GM18519 (cell line): ENCODE data around the gene ASIC2.

Experiments used
- ATAC-seq: cut with Tn5 transposase; IDR thresholded peaks from one replicate; pipeline ENCODE4 v1.9.1; 2021; ENCODE audit warnings: mild to moderate bottlenecking, moderate library complexity; ENCODE audit not compliant: unreplicated experiment, low FRiP score

The ASIC2 gene

DNA sequence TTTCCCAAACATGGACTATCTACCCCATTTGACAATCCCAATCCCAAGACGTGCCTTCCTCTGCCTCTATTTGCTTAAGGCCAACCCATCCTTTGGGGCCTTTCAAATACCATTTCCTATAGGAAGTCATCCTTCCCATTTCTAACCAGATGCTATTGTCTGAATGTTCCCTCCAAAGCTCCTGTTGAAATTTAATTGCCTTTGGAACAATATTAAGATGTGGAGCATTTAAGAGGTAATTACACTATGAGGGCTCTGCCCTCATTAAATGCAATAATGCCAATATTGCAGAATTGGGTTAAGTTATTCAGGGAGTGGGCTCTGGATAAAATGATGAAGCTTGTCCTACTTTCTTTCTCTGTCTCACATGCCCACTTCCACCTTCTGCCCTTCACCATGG lies 125.4 kb downstream of the ASIC2 start:
- ATAC-seq: no peak

DNA sequence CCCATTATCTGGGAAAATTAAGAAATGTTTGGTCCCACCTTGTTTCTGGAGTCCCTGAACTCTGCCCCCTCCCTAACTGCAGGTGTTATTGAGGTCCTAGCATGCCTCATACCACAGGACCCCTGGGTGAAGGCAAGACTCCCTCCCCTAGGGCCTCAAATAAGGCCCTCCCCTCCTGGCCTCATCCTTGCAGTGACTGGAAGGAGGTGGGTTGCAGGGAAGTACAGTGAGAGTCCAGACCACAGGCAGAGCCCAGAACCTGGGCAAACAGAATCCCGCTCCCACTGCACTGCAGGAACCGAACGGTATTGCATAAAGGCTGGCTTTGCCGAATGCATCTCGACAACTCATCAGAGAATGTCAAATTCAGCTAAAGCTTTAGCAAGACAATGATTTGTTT lies 126.6 kb downstream of the ASIC2 start:
- ATAC-seq: no peak

DNA sequence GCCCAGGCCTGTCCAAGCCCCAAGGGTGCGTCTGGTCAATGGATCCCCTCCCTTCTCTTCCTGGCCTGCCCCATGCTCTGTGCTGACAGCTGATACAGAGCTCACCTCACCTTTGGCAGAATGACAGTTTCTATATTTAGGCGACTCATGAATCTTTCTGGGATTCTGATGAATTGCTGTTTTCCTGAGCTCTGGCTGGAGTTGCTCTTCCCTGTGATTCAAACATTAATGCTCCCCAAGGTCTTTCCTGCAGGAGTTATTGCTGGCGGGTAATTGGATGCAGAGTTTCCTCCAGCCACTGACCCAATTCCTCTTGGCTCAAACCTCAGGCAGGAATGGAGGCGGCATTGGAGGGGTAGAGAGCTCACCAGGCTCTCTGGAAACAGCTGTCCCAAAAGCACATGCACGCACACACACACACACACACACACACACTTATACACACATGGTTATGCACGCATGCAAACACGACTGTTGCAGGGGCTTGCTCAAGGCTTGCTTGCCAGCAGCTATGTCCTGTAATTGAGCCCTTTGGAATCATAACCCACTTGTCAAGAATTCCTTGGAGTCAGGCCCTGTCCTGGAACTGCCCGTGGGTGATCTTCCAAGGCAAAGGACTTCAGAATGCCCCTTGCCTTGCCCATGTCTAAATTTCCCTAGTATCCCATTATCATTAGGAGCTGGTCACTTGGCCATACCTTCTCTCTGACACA lies 128.8 kb downstream of the ASIC2 start:
- ATAC-seq: no peak

DNA sequence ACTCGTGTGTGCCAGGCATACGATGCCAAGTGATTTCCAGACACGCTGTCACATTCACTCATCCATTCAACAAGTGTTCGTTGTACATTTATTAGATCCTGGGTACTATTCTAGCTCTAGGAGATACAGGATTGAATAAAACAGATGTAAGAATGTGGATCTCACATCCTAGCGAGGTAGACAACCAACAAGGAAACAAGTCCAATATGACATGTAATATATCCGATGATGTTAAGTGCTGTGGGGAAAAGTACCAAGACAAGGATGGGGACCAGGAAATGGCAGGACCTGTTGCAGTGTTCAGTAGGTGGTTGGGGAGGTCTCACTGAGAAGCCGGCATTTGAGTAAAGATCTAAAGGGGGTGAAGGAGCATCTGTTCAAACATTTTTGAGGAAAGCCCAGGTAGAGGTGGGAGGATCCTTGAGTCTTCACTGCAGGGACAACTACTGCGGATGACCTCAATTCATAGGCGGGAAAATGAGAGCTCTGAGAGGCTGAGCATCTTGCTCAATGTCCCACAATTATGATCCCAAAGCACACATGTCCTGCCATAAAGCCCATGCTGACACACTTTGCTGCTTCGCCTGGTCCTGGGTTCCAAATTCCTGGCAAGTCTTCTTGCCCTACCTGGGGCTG lies 129.4 kb downstream of the ASIC2 start:
- no peak for ATAC-seq

DNA sequence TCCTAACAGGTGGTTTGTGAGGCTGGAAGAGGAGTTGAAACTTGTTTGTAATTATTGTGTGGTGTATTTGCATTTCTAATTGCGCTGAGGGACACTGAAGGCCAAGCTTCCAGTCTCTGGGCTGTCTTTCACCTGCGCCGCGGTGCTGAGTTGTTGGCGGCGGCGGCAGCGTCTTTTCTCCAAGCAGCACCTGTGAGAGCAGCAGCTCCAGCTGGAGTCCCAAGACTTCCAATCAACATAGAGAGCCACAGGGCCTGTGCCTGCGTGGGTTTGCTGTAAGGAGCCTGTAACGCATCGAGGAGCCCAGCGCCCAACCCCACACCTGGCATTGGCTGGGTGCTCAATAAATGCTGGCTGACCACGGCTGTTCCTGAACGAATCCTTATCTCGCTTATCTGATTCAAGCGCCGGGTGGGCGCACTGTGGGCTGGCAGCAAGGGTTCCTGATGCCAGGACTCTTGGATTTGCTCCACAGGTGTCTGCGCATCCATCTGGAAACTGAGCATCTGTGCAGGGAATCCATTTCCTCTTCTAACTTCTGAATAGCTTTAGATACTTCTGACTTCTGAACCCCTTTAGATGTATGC lies 138.1 kb downstream of the ASIC2 start:
- no peak for ATAC-seq

DNA sequence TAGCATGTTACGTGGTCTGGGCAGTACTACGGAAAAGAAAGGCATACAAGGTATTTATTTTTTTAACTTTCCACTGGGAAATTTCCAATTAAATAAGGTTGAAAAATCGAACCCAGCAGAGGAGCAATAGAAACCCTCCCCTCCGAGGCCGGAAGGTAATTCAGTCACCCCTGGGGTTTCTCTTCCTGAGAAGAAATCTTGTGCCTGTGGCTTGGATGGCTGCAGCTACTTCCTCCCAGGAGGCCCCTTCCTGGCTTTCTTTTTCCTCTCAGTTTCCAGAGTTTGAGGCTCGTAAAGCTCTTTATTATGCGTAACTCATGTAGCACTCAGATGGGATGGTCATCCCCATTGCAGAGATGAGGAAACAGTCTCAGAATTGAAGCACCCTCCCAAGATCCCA lies 140.3 kb downstream of the ASIC2 start:
- ATAC-seq: no peak

DNA sequence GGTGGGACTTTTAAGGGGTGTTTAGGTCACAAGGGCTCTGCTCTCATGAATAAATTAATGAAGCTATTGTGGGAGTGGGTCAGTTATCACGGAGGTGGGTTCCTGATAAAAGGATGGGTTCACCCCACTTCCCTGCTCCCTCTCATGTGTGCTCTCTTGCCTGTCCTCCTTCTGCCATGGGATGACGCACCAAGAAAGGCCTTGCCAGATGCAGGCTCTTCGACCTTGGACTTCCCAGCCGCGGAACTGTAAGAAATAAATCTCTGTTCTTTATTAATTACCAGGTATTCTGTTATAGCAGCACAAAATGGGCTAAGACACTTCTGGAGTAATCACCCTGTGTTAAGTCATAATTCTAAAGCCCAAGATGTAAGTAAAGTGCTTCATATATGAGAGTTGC lies 141.5 kb downstream of the ASIC2 start:
- ATAC-seq: no peak

DNA sequence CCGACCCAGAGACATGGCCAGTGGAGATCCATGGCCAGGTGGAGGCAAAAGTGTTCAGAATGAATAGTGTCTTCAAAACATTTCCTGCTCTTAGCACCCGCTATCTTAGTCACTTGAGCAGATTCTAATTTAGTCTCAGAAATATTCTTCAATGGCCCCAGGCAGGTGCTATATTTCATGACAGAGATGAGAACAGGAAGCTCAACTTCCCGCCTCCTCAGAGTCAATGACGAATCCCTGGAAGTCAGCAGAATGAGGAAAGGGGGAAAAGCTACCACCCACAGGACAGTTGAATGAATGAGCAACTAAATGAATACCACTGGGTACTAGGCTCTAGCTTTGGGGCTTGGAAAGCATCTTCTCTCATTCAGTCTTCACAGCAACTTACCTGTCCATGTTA lies 147.2 kb downstream of the ASIC2 start:
- ATAC-seq: no peak

DNA sequence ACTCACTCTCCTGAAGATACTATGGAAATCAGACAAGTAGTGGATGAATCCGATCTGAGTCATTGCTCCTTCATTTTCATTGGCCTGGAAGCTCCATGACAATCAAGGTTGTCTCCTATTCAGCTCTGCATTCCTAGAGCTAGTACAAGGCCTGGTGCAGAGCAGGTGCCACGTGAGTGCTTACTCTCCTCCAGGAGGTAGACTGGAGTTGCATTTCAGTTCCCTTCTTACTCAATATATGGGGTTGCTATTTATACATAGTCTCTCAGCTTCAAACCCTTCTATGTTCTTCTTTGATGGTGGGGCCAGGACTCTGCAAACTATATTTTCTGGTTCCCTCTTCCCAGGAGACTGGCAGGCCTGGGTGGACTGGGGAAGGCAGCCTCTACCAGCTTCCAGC lies 148.3 kb downstream of the ASIC2 start:
- ATAC-seq: no peak

DNA sequence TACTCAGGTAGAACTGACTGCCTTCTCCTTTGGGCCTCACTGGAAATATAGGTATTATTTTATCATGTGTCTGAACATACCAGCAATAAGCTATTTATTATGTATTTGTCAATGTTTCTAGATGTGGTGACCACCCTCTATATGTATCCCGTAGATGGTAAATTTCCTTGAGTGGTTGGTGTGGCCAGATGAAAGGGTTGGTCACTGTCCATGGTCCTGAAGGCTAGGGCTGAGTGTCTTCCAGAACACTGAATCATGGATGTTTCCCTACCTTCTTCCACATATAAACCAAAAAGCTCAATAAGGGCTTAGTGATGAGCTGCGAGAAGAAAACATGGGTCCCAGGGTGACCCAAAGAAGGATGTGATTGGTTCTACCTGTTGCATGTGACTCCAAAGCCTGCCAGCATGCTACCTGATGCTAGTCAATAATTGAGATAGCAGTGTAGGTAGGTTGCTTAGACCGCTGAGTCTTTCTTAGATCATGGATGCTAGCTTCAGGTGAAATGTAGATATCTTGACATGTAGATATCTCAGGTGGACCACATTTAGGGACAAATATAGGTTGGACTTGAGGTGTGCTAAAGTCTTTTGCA lies 150.3 kb downstream of the ASIC2 start:
- ATAC-seq: no peak

DNA sequence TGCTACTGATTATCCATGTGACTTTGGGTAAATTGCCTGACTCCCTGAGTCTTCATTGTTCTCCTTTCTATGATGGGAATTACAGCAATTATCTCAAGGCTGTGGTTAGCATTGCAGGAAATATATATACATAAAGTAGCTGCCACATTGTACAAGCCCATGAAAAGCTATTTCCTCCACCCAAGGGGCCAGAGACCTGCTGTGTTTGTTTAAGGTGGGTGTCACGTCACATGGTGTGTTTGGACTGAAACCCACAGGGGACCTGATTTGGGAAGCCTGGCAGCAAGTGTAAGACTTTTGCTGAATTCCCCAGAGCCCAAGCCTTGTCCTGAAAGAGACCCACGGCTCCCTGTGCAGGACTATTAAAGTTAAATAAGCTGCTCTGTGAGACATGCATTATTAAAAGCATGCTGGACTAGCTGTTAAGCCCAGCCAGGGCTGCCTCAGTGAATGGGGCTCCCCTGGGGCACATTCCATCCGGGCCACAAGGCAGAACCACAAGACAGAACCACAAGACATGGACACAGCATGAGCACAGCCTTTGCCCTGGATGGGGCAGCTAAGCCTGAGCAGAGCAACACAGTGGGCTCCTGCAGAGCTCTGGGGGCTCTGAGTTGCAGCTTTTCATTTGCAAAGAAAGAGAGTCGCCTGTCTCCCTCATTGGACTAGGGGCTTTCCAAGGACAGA lies 152.5 kb downstream of the ASIC2 start:
- ATAC-seq: no peak

DNA sequence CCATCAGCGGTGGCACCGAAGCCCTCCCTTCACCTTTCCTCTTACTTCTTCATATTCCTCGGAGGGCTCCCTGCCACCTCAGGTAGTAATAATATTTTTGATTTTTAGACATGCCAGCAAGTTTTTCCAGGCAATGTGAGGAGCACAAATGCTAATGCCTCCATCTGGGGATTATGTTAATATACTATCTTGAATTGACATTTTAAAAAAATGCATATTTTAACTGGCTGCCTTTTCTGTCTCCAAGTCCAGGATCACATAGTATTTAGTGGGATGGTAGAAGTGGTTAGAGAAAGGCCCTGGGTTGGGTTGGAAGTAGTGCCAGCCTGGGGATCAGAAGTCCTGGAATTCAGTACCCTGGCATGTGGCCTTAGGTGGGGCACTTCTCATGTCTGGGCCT lies 154.5 kb downstream of the ASIC2 start:
- no peak for ATAC-seq

DNA sequence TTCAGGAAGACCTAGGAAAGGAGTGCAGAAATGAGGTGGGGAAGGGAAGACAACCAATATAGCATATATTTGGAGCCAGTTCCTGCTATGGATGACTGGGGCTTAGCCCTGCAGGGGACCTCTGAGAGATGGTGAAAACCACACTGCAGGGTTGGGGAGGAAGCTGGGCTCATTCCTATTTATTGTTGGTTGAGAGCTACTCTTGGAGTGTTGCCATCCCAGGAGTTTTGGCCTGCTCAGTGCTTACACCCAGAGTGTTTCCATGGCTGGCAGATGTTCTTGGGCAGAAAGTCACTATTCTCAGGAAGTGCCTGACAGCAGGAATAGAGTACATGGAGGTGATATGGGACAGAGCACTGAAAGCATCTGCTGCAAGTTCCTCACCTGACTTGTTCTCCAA lies 155.7 kb downstream of the ASIC2 start:
- no peak for ATAC-seq

DNA sequence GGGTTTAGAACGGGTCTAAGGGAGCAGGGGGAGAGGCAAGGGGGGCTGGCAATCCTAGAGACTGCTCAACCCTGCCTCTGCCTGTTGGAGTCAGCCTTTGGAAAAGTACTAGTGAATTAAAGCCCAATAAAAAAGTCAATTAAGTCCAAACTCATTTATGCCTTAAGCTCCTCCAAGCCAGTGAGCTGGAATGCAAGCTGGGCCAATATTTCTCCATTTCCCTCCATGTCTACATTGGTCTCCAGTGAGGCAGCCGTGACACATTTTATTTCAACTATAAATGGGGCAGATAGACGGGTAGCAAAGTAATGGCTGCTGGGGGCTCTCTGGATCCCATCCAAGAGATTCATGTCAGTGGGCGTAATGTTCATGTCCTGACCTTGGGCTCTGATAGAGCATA lies 157.4 kb downstream of the ASIC2 start:
- ATAC-seq: no peak

DNA sequence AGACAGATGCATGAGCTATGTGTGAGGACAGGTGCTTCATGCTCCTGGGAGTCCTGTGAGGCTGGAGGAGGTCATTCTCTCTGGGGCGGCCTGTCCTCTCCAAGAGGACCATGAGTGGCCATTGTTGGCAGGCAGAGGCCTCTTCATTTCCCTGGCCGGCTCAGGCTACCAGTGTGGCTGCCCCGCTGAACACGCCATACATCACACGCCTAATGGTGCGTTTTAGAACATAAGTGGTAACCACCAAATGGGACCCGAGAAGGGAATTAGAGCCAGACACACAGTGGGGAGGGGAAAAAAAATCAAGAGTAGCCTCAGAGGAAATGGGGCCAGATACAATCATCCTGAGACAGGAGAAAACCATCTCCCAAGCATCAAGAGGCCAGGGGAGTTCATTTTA lies 161.5 kb downstream of the ASIC2 start:
- no peak for ATAC-seq

DNA sequence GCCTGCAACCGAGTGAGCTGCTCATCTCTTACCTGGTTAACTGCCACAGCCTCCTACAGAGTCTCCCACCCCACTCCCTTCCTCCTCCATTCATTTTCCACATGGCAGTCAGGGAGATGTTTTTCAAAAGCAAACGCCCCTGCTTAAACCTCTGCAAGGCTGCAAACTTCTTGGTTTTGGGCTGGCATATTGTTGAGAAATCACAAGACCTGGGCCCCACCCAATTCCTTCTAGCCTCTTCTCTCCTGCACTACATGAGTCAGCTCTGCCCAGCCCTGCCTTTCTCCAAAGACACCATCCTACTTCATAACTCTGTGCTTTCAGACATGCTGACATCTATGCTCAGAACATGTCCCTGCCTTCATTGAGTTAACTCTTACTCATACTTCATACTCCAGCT lies 165.4 kb downstream of the ASIC2 start:
- no peak for ATAC-seq

DNA sequence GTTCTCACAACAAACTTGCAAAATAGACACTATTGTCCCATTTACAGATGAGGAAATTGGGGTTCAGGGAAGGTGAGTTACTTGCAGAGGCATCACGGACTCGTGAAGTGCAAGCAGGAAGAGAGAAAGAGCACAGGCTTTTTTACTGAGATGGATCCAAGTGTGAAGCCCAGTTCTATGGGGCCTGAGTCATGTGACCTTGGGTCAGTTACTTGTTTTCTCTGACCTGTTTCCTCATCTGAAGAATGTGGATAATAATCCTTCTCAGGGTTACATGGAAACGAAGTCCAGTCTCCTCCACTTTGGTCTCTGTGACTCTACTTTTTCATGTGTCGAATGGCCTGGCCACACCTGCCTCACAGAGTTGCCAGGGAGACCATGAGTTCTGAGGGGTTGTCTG lies 167.0 kb downstream of the ASIC2 start:
- ATAC-seq: no peak

DNA sequence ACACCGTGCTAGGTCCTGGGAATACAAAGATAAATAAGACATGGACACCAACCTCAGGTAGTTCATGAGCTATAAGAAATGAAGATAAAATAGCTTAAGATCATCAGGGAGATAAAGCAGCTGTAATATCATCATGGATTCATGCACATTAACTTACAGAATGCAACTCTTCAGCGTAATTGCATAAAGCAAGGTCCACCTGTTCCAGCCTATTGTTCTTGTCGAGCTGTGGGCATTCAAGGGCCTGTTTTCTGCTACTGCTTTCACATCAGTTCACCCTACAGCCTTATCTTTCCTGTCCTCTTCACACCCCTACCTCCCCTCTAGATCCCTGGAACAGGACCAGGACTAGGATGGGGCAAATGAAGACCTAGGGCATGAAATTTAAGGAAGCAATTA lies 167.5 kb downstream of the ASIC2 start:
- no peak for ATAC-seq

DNA sequence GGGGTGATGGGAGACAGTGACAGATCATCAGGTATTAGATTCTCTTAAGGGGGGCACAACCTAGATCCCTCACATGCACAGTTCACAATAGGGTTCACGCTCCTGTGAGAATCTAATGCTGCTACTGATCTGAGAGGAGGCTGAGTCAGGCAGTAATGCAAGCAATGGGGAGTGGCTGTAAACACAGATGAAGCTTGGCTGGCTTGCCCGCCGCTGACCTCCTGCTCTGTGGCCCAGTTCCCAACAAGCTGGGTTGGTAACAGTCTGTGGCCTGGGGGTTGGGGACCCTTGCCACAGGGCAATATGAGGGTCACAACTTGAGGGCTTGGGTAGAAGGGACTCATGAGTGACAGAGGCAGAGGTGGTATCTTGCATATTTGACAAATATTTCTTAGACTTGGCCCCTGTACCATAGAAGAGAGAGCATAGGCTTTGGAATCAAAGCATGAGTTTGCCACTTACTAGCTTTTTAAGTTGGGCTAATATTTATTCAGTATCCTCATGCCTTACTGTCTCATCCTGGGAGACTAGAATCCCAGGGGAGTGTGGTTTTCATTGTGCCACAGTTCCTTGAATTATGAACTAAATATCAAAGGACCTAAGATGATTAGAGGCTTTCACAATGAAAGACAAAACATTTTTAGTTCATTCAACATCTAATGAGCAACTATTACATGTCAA lies 168.1 kb downstream of the ASIC2 start:
- ATAC-seq: no peak

DNA sequence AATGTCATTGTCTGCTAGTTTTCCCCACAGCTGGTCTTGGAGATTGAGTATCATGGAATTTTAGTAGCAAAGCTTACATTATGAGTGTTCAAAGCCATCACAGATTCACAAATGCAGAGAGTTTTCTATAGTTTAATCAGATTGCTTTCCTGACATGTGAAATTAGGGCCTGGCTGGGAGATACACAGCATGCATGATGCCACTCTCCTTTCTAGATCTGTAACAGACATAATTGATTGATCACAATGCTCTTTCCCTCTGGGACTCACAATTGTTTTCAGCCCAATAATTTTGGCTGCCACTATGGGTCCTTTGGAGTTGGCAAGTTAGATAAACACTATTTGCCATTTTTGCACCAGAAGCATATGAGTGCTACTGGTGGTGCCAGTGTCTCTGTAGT lies 168.9 kb downstream of the ASIC2 start:
- no peak for ATAC-seq

DNA sequence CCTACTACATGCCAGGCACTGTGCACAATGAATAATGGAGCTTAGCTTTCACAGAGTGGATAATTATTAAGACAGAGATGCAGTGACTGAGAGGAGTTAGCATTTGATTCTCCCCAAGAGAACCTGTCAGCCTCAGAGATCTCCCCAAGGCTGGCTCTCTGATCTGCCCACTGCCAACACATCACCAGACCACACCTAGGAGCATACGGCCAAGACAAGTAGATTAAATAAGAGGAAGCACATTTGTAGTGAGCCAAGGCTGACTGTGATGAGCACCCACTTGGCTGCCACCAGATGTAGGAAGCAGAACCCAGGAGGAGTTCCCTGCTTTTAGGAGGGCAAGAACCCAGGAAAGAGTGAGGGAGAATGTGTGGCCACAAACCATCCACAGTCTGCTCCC lies 171.3 kb downstream of the ASIC2 start:
- no peak for ATAC-seq
